ENCODE measurements around the gene PDE3B. TPM values are rescaled to one million over a fixed set of nuclear protein-coding genes. Genes with fewer than 3 reads are reported as not detected.

Gene PDE3B
- total and polyA plus RNA-seq, 2 of the 4 experiments (the other 2 are of a cell fraction), result 0.21 to 1.3 TPM

- DNase-seq, result no peak
- Histone ChIP-seq H3K4me2 (ENCODE audit: low read depth, low read length) (no peak overlapping the region), H3K36me3 (ENCODE audit: control insufficient read depth, insufficient read depth, low read length) (no peaks in the 10 kb centered on the region), H2BK15ac (ENCODE audit: low read depth, low read length) (no peak overlapping the region), H3K79me1 (ENCODE audit: low read depth in 1 of 2, low read length in 2 of 2) (no peaks in the 10 kb centered on the region), H4K5ac (ENCODE audit: low read depth, low read length) (no peak overlapping the region), H4K91ac (ENCODE audit: insufficient read depth, low read depth, low read length) (no peak overlapping the region), H2AK5ac (ENCODE audit: low read depth, low read length) (no peak overlapping the region), H3K4me1 (ENCODE audit: control insufficient read depth, insufficient read depth, low read length) (no peaks in the 10 kb centered on the region), H2BK5ac (ENCODE audit: low read depth, low read length, poor library complexity, severe bottlenecking) (no peak overlapping the region), H3K4ac (ENCODE audit: low read depth, low read length) (no peak overlapping the region), H3K27ac (ENCODE audit: insufficient read depth, low read length) (no peak overlapping the region), H3K27me3 (ENCODE audit: control insufficient read depth, insufficient read depth, low read length) (no peaks in the 10 kb centered on the region), H2BK20ac (ENCODE audit: low read depth, low read length) (no peak overlapping the region), H3K23ac (ENCODE audit: low read depth, low read length) (no peak overlapping the region), H3K4me3 (ENCODE audit: insufficient read depth, low read depth, low read length) (no peak overlapping the region), H3K9me1 (ENCODE audit: insufficient read depth, low read length) (no peaks in the 10 kb centered on the region), H3K18ac (ENCODE audit: low read depth, low read length) (no peak overlapping the region), H3K9me3 (ENCODE audit: control insufficient read depth, insufficient read depth, low read length) (no peaks in the 10 kb centered on the region), H4K20me1 (ENCODE audit: insufficient read depth, low read length) (no peaks in the 10 kb centered on the region), H2AK9ac (replicated peaks; ENCODE audit: low read depth, low read length, poor library complexity) (no peak overlapping the region), H4K8ac (ENCODE audit: low read depth in 2 of 2, low read length in 2 of 2) (no peak overlapping the region), H3K9ac (ENCODE audit: low read depth, low read length) (no peak overlapping the region), H3K56ac (ENCODE audit: extremely low read depth, insufficient read depth, low read length) (no peak overlapping the region), H2BK120ac (ENCODE audit: low read depth, low read length) (no peak overlapping the region), H2AFZ (replicated peaks; ENCODE audit: low read length, poor library complexity) (no peak overlapping the region), H3K14ac (replicated peaks; ENCODE audit: low read depth, low read length) (no peak overlapping the region)
- ChIA-PET POLR2A (ENCODE audit: unreplicated experiment) (no interaction called here), CTCF (no interaction called here)
- no peak for ATAC-seq (ENCODE audit: low read depth)
- TF ChIP-seq ELK1 (IDR thresholded peaks at IDR 0.05; ENCODE audit: borderline replicate concordance, low read depth, low read length), result no peak
- TF ChIP-seq RFX5 (IDR thresholded peaks at IDR 0.05; ENCODE audit: low read depth, low read length), result no peak
- no peak for TF ChIP-seq FOS (IDR thresholded peaks at IDR 0.05; ENCODE audit: low read depth, low read length)
- TF ChIP-seq BHLHE40 (IDR thresholded peaks at IDR 0.05; ENCODE audit: low read depth, low read length), result no peak
- TF ChIP-seq POLR2A (IDR thresholded peaks at IDR 0.05; ENCODE audit: low read depth, low read length), result no peak
- TF ChIP-seq MAZ (IDR thresholded peaks at IDR 0.05; ENCODE audit: borderline replicate concordance, low read depth, low read length), result no peak
- TF ChIP-seq CEBPB (IDR thresholded peaks at IDR 0.05; ENCODE audit: low read depth, low read length), result no peak
- TF ChIP-seq USF2 (IDR thresholded peaks at IDR 0.05; ENCODE audit: low read depth, low read length), result no peak
- no peak for TF ChIP-seq RCOR1 (IDR thresholded peaks at IDR 0.05; ENCODE audit: insufficient replicate concordance, low read length)
- TF ChIP-seq RAD21 (IDR thresholded peaks at IDR 0.05; ENCODE audit: low read length), result no peak
- TF ChIP-seq NFE2L2 (IDR thresholded peaks at IDR 0.05; ENCODE audit: low read depth, low read length), result no peak
- TF ChIP-seq CHD1 (IDR thresholded peaks at IDR 0.05; ENCODE audit: low read depth, low read length), result no peak
- TF ChIP-seq SMC3 (IDR thresholded peaks at IDR 0.05; ENCODE audit: low read depth, low read length), result no peak
- TF ChIP-seq MXI1 (IDR thresholded peaks at IDR 0.05; ENCODE audit: borderline replicate concordance, low read depth, low read length), result no peak
- TF ChIP-seq CTCF (conservative IDR thresholded peaks at IDR 0.05; ENCODE audit: low read depth, low read length), result no peak
- no CpG with 5 or more reads among the region's 2 CpGs for WGBS, 2 experiments (ENCODE audit: extremely low coverage in 2 of 2, insufficient read length in 1 of 2)
- dilution Hi-C loops (cut with HindIII; ENCODE audit: low sequenced_read_pairs, unreplicated experiment), result no loop called here
- intact Hi-C loops (cut with micrococcal nuclease), result no loop called here
- no TSS peak for BruUV-seq (replicated peaks)
- in situ Hi-C loops (cut with MboI; ENCODE audit: low sequenced_read_pairs), result no loop called here
Observed at GRCh38 chr11:14818779-14819178, 175.2 kb downstream of the PDE3B start.

Data from IMR-90 (cell line).